K562 (cell line): ENCODE results near the gene PCED1B. TPM values are rescaled to one million over a fixed set of nuclear protein-coding genes. Genes with fewer than 3 reads are reported as not detected.
A peak's percentile ranks its signal among the peaks of the same experiment; 100 is the strongest.

ENCODE experiments used
- ATAC-seq: fragments of 200-7000 bp; cut with Tn5 transposase; 3 replicates; pipeline ENCODE4 v1.9.1; 2020; ENCODE audit warnings: moderate library complexity
- BruUV-seq: library from RNA; stranded (reverse); fragments of 400-500 nt; replicated peaks from 2 replicates; lab custom pipeline; 2021; lab: Mats Ljungman, UMichigan
- CTCF ChIA-PET: fragments of 300-600 bp; formaldehyde crosslinking; extraction: SDS; loops from one replicate; lab custom pipeline; 2021; ENCODE audit warnings: low intra/inter-chr PET ratio; lab: Yijun Ruan, JAX
- POLR2A ChIA-PET: fragments of 300-600, 350-650 bp; sonication (Branson Sonifier 250); formaldehyde crosslinking; extraction: SDS; loops from one replicate; lab custom pipeline; 2021; ENCODE audit warnings: antibody characterized with exemption, inconsistent platforms; lab: Yijun Ruan, JAX
- DNase-seq, 4 experiments: peaks; one replicate each; pipeline versions ENCODE4 v3.0.0 to v3.0.0-alpha.2; 2011 to 2018; ENCODE audit warnings: low spot score in 3 of 4, mixed read lengths in 3 of 4; ENCODE audit errors: extremely low read depth in 1 of 4
- FAIRE-seq: peaks from 2 replicates; lab custom pipeline; 2011; peaks lifted over from hg19 to GRCh38; lab: Jason Lieb, UNC
- H2AFZ ChIP-seq: 2 replicates; pipeline ENCODE4 v1.6.0; 2011; ENCODE audit warnings: low read depth, low read length, control low read depth, inconsistent platforms
- H3K27ac ChIP-seq: fragments of 200-600 bp; 3 replicates; pipeline ENCODE4 v1.8.0; 2011; ENCODE audit warnings: low read depth, mild to moderate bottlenecking, control low read depth, inconsistent platforms, low read length, moderate library complexity, mixed read lengths; ENCODE audit errors: extremely low read depth
- H3K27me3 ChIP-seq, 2 experiments: fragments of 300-600 bp in 1 of 2; 2 replicates in 1 of 2; 3 replicates in 1 of 2; pipeline versions ENCODE4 v1.6.0 to v1.8.0; 2011; ENCODE audit warnings: inconsistent platforms in 2 of 2, low read length in 2 of 2, mild to moderate bottlenecking in 1 of 2, mixed read lengths in 1 of 2, moderate library complexity in 1 of 2; ENCODE audit not compliant: control insufficient read depth in 2 of 2, insufficient read depth in 2 of 2
- H3K36me3 ChIP-seq: fragments of 300-600 bp; 3 replicates; pipeline ENCODE4 v1.8.0; 2011; ENCODE audit warnings: mild to moderate bottlenecking, low read length, inconsistent platforms; ENCODE audit not compliant: control insufficient read depth, insufficient read depth
- H3K4me1 ChIP-seq, 2 experiments: fragments of 200-600 bp in 1 of 2; replicated peaks in 1 of 2; 2 replicates in 1 of 2; 3 replicates in 1 of 2; pipeline versions ENCODE4 v1.5.1 to v1.8.0; 2011; ENCODE audit warnings: inconsistent platforms in 2 of 2, low read length in 2 of 2, mild to moderate bottlenecking in 1 of 2, mixed read lengths in 1 of 2, moderate library complexity in 1 of 2; ENCODE audit not compliant: control insufficient read depth in 2 of 2, insufficient read depth in 2 of 2
- H3K4me2 ChIP-seq: 2 replicates; pipeline ENCODE4 v1.6.1; 2011; ENCODE audit warnings: low read length, control low read depth, inconsistent platforms, mixed read lengths; ENCODE audit not compliant: insufficient read depth
- H3K4me3 ChIP-seq: fragments of 200-600 bp; sonication (generic), shearing (Covaris generic); 2 replicates; pipeline ENCODE4 v1.5.1; 2016; ENCODE audit warnings: control low read depth, inconsistent platforms
- H3K79me2 ChIP-seq: fragments of 200-600 bp; 3 replicates; pipeline ENCODE4 v1.8.0; 2011; ENCODE audit warnings: low read length, inconsistent platforms; ENCODE audit not compliant: control insufficient read depth, insufficient read depth
- H3K9ac ChIP-seq, 2 experiments: 2 replicates each; pipeline versions ENCODE4 v1.6.0 to v1.6.1; 2011; ENCODE audit warnings: low read depth in 2 of 2, low read length in 2 of 2, control low read depth in 1 of 2, inconsistent platforms in 1 of 2, mild to moderate bottlenecking in 1 of 2, mixed read lengths in 1 of 2; ENCODE audit not compliant: insufficient read depth in 1 of 2
- H3K9me1 ChIP-seq: one replicate; pipeline ENCODE4 v1.6.0; 2011; ENCODE audit warnings: inconsistent platforms, mild to moderate bottlenecking, low read length, moderate library complexity; ENCODE audit not compliant: control insufficient read depth, insufficient read depth
- H3K9me3 ChIP-seq: replicated peaks from 2 replicates; pipeline ENCODE4 v1.5.1; 2011; ENCODE audit warnings: low read depth, low read length, inconsistent platforms; ENCODE audit not compliant: control insufficient read depth, insufficient read depth
- H4K20me1 ChIP-seq: replicated peaks from 2 replicates; pipeline ENCODE4 v1.6.1; 2011; ENCODE audit warnings: low read length, inconsistent platforms, mixed read lengths; ENCODE audit not compliant: control insufficient read depth, insufficient read depth
- ARHGAP35 ChIP-seq: fragments of 450-650 bp; IDR thresholded peaks from 2 replicates; pipeline ENCODE4 v1.6.1; 2018; ENCODE audit not compliant: partially characterized antibody
- CBX1 ChIP-seq: sonication (generic); IDR thresholded peaks from 2 replicates; pipeline ENCODE4 v1.6.1; 2016; ENCODE audit warnings: antibody characterized with exemption, low read depth, mild to moderate bottlenecking
- KDM4B ChIP-seq, 2 experiments: fragments of 450-650 bp in 1 of 2; sonication (generic) in 1 of 2; IDR thresholded peaks; 2 replicates each; pipeline ENCODE4 v1.6.1; 2016 to 2017; ENCODE audit warnings: borderline replicate concordance in 2 of 2, antibody characterized with exemption in 1 of 2, low read depth in 1 of 2, mild to moderate bottlenecking in 1 of 2
- KLF16 ChIP-seq: IDR thresholded peaks from 2 replicates; pipeline ENCODE4 v1.6.1; 2016; ENCODE audit warnings: antibody characterized with exemption
- MAFG ChIP-seq: fragments of 450-650 bp; conservative IDR thresholded peaks from 2 replicates; pipeline ENCODE4 v1.6.1; 2016; ENCODE audit warnings: missing genetic modification characterization, missing compliant biosample characterization
- MYC ChIP-seq, 2 experiments: fragments of 250-450 bp in 1 of 2; sonication (Bioruptor Pico) in 1 of 2; IDR thresholded peaks; 2 replicates each; pipeline versions ENCODE4 v1.5.1 to v1.6.1; 2012 to 2021; ENCODE audit warnings: low read depth in 2 of 2, borderline replicate concordance in 1 of 2, improper control_type of control experiment in 1 of 2, low read length in 1 of 2, mild to moderate bottlenecking in 1 of 2, moderate library complexity in 1 of 2
- NBN ChIP-seq: fragments of 450-650 bp; IDR thresholded peaks from 2 replicates; pipeline ENCODE4 v1.6.1; 2016; ENCODE audit warnings: low read depth, mild to moderate bottlenecking
- NFE2 ChIP-seq: IDR thresholded peaks from 2 replicates; pipeline ENCODE4 v1.6.1; 2014; ENCODE audit warnings: antibody characterized with exemption, low read depth
- PTBP1 ChIP-seq: fragments of 200-400 bp; formaldehyde crosslinking; IDR thresholded peaks from 2 replicates; pipeline ENCODE4 v1.6.1; 2017; ENCODE audit warnings: low read depth, low read length
- RBM14 ChIP-seq: fragments of 200-400 bp; formaldehyde crosslinking; IDR thresholded peaks from 2 replicates; pipeline ENCODE4 v1.6.1; 2018; ENCODE audit warnings: low read depth, mild to moderate bottlenecking, low read length, moderate library complexity, borderline replicate concordance; ENCODE audit not compliant: insufficient read depth
- RBM15 ChIP-seq: fragments of 200-400 bp; formaldehyde crosslinking; IDR thresholded peaks from 2 replicates; pipeline ENCODE4 v1.6.1; 2018; ENCODE audit warnings: mild to moderate bottlenecking, low read length, moderate library complexity; ENCODE audit not compliant: insufficient read depth
- RFX7 ChIP-seq: fragments of 250-450 bp; sonication (Bioruptor Pico); IDR thresholded peaks from 2 replicates; pipeline ENCODE4 v1.5.1; 2021; ENCODE audit warnings: mild to moderate bottlenecking
- WHSC1 ChIP-seq: IDR thresholded peaks from one replicate; pipeline ENCODE4 v1.6.1; 2012; ENCODE audit warnings: low read length, control low read depth, inconsistent platforms
- YBX1 ChIP-seq: fragments of 450-650 bp; IDR thresholded peaks from 2 replicates; pipeline ENCODE4 v1.7.1; 2016; ENCODE audit warnings: mild to moderate bottlenecking
- ZC3H4 ChIP-seq: sonication (generic); formaldehyde crosslinking; IDR thresholded peaks from 2 replicates; pipeline ENCODE4 v1.9.0; 2021; ENCODE audit warnings: missing genetic modification reagents, borderline replicate concordance
- ZNF224 ChIP-seq: sonication (generic); formaldehyde crosslinking; IDR thresholded peaks from 2 replicates; pipeline ENCODE4 v1.8.0; 2022; ENCODE audit warnings: mild to moderate bottlenecking, missing genetic modification reagents
- ZNF445 ChIP-seq: fragments of 250-450 bp; sonication (Bioruptor Pico); IDR thresholded peaks from 2 replicates; pipeline ENCODE4 v1.4.0; 2020; ENCODE audit warnings: low read depth, mild to moderate bottlenecking, moderate library complexity
- ZSCAN32 ChIP-seq: fragments of 450-650 bp; formaldehyde crosslinking; IDR thresholded peaks from 2 replicates; pipeline ENCODE4 v1.4.0; 2020; ENCODE audit warnings: mild to moderate bottlenecking, moderate library complexity
- WGBS: fragments of 100-300 bp; shearing (Covaris generic); methylation state at CpG from one replicate; pipeline ENCODE4 v1.1.6; 2016; ENCODE audit warnings: low coverage, mixed read lengths; ENCODE audit not compliant: insufficient coverage; ENCODE audit errors: missing lambda C conversion rate; 5-methylcytosine and 5-hydroxymethylcytosine counted together
- in situ Hi-C: fragments of 300-500 bp; cut with MboI; formaldehyde crosslinking; loops from 4 replicates; pipeline ENCODE4 v1.15.0; 2018; ENCODE audit warnings: inconsistent platforms, mixed read lengths
- intact Hi-C: fragments of 100-400 bp; cut with micrococcal nuclease; formaldehyde crosslinking; loops from 2 replicates; pipeline ENCODE4 v1.14.2; 2022
- polyA plus RNA-seq, 8 experiments: library from polyadenylated mRNA; depleted of rRNA in 4 of 8; stranded (reverse) in 5 of 8; unstranded in 3 of 8; fragments of >200 nt; fragmentation: Nextera tagmentation in 2 of 8; fragmentation: Illumina TruSeq in 1 of 8; extraction: Ambion mirVana in 2 of 8; extraction: Trizol in 1 of 8; gene quantifications; 2 replicates each; pipeline versions ENCODE4 v1.2.1 to v1.2.3, GENCODE V29; 2011 to 2014; ENCODE audit warnings: inconsistent platforms in 1 of 8, missing spikeins in 1 of 8
- total RNA-seq, 7 experiments: library from RNA; depleted of rRNA in 6 of 7; stranded (reverse); fragments of >200 nt in 6 of 7; fragmentation: Illumina TruSeq in 2 of 7; extraction: Trizol in 2 of 7; gene quantifications; 2 replicates each; pipeline versions ENCODE4 v1.2.1 to v1.2.3, GENCODE V29; 2011 to 2021; ENCODE audit warnings: low replicate concordance in 1 of 7
- TF ChIP-seq, protein P1 (sequence below): sonication (generic); formaldehyde crosslinking; IDR thresholded peaks from 2 replicates; pipeline ENCODE4 v1.8.0; 2022; ENCODE audit warnings: mild to moderate bottlenecking, missing genetic modification reagents
- TF ChIP-seq, protein P2 (sequence below): fragments of 450-650 bp; formaldehyde crosslinking; IDR thresholded peaks from 2 replicates; pipeline ENCODE4 v1.4.0; 2022; ENCODE audit warnings: missing genetic modification characterization
- TF ChIP-seq, protein P3 (sequence below): sonication (generic); IDR thresholded peaks from 2 replicates; pipeline ENCODE4 v1.6.1; 2016

Gene PCED1B
- total and polyA plus RNA-seq, 9 of the 15 experiments (the other 6 are each of a cell fraction or from before 2014, with no cell fraction given): 1.2 to 9.3 (median 2.5) TPM

DNA sequence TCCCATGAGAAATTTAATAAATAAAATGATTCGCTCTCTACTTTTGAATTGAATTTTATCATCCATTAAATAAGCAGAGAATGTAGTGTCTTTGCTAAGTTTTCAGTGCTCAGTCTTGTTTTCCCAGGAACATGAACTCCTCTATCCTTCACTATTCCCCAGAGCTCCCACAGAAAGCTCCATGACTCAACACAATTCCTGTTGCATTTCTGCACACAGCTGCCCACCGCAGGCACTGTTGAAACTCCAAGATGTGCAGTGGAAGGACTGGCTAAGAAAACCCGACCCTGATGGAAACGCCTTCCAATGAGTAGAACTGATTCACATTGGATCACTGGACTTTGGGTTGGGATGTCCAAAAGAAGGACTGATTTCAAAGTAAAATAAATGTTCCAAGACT lies 202.8 kb downstream of the PCED1B start:
- no TSS peak for BruUV-seq
- ATAC-seq (no peak), DNase-seq (no peak), FAIRE-seq (peak; percentile 11)
- H3K4me1 ChIP-seq: peaks cover 17 to 39% of the 10 kb centered on the region in 2 experiments
- peak overlapping the region; percentile 60; the same call in 1 of the 3 replicates for H3K27ac ChIP-seq
- peak overlapping the region; percentile 88 for H2AFZ ChIP-seq
- CTCF ChIA-PET: no interaction called here
- 52% methylated on average over 4 of the region's 4 CpGs for whole genome bisulfite sequencing
- intact Hi-C loops: no loop called here
- no peaks in the 10 kb centered on the region for H4K20me1 ChIP-seq
- POLR2A ChIA-PET: interaction anchor here (1.3 to 1.7 kb wide), 3 partner anchors 10 to 14 kb away, joined by 3 to 11 read pairs (median 4); no protein-coding TSS in a partner anchor
- no peaks in the 10 kb centered on the region for H3K27me3 ChIP-seq
- H3K4me2 ChIP-seq: no peak overlapping the region
- H3K4me3 ChIP-seq: no peak overlapping the region
- no peaks in the 10 kb centered on the region for H3K9me3 ChIP-seq
- no peaks in the 10 kb centered on the region for H3K9me1 ChIP-seq
- in situ Hi-C loops: no loop called here
- no peaks in the 10 kb centered on the region for H3K36me3 ChIP-seq
- 0 out of 4 replicates have a peak overlapping the region, but pooled peaks of 1 of the 2 experiments have one; percentile 51 for H3K9ac ChIP-seq
- H3K79me2 ChIP-seq: no peaks in the 10 kb centered on the region
- TF ChIP-seq ZSCAN32 (CRISPR knock-in tag) (no peak), NFE2 (0 out of 2 replicates have a peak, but pooled peaks have one; percentile 11), NBN (no peak), MYC (IDR thresholded peaks at IDR 0.05; ENCODE audit: low read depth, low read length) (no peak), MYC (CRISPR knock-in tag; IDR thresholded peaks at IDR 0.05; ENCODE audit: borderline replicate concordance, low read depth) (no peak), YBX1 (no peak), PTBP1 (no peak), RFX7 (CRISPR knock-in tag) (no peak), ARHGAP35 (no peak), ZNF445 (CRISPR knock-in tag) (no peak), KDM4B (IDR thresholded peaks at IDR 0.05; ENCODE audit: borderline replicate concordance in 2 of 2, low read depth in 1 of 2) (no peak), RBM14 (no peak), ZNF224 (CRISPR knock-in tag) (no peak), KLF16 (no peak), WHSC1 (no peak), ZC3H4 (no peak), CBX1 (no peak), MAFG (0 out of 2 replicates have a peak, but pooled peaks have one; percentile 4), RBM15 (no peak)
- TF ChIP-seq, protein P1, sequence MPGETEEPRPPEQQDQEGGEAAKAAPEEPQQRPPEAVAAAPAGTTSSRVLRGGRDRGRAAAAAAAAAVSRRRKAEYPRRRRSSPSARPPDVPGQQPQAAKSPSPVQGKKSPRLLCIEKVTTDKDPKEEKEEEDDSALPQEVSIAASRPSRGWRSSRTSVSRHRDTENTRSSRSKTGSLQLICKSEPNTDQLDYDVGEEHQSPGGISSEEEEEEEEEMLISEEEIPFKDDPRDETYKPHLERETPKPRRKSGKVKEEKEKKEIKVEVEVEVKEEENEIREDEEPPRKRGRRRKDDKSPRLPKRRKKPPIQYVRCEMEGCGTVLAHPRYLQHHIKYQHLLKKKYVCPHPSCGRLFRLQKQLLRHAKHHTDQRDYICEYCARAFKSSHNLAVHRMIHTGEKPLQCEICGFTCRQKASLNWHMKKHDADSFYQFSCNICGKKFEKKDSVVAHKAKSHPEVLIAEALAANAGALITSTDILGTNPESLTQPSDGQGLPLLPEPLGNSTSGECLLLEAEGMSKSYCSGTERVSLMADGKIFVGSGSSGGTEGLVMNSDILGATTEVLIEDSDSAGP: no peak
- TF ChIP-seq, protein P2, sequence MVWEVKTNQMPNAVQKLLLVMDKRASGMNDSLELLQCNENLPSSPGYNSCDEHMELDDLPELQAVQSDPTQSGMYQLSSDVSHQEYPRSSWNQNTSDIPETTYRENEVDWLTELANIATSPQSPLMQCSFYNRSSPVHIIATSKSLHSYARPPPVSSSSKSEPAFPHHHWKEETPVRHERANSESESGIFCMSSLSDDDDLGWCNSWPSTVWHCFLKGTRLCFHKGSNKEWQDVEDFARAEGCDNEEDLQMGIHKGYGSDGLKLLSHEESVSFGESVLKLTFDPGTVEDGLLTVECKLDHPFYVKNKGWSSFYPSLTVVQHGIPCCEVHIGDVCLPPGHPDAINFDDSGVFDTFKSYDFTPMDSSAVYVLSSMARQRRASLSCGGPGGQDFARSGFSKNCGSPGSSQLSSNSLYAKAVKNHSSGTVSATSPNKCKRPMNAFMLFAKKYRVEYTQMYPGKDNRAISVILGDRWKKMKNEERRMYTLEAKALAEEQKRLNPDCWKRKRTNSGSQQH: no peak
- TF ChIP-seq, protein P3, sequence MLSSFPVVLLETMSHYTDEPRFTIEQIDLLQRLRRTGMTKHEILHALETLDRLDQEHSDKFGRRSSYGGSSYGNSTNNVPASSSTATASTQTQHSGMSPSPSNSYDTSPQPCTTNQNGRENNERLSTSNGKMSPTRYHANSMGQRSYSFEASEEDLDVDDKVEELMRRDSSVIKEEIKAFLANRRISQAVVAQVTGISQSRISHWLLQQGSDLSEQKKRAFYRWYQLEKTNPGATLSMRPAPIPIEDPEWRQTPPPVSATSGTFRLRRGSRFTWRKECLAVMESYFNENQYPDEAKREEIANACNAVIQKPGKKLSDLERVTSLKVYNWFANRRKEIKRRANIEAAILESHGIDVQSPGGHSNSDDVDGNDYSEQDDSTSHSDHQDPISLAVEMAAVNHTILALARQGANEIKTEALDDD: peak; percentile 8; the same call in 1 of the 2 replicates
